Measurements from ENCODE around the gene TMEM59L.
A peak's percentile ranks its signal among the peaks of the same experiment; 100 is the strongest.
"Not testable (repeated sequence)": the region's sequence is repeated elsewhere in the genome, so short reads cannot be mapped to it uniquely, and the experiment has no call there.

Gene TMEM59L

GRCh38 chr19:18593367-18594095 is 19.1 kb upstream of the TMEM59L start:
- no peak overlapping the region for H3K4me3 ChIP-seq (ENCODE audit: low read depth, low read length)
- no peak for DNase-seq (ENCODE audit: low read depth)

GRCh38 chr19:18594096-18594823 is 18.4 kb upstream of the TMEM59L start:
- DNase-seq (ENCODE audit: low read depth) = peak; percentile 31
- H3K4me3 ChIP-seq (ENCODE audit: low read depth, low read length) = peak overlapping the region; percentile 46

- no peak for DNase-seq (ENCODE audit: low read depth)
These were observed 17.8 kb upstream of the TMEM59L start for GRCh38 chr19:18594824-18595373.

GRCh38 chr19:18595475-18595874 is 17.2 kb upstream of the TMEM59L start:
- DNase-seq (ENCODE audit: low read depth) = no peak

More at GRCh38 chr19:18594824-18595373, 17.8 kb upstream of the TMEM59L start:
- peak overlapping the region; percentile 46 for H3K4me3 ChIP-seq (ENCODE audit: low read depth, low read length)

GRCh38 chr19:18596752-18597157 is 15.9 kb upstream of the TMEM59L start:
- no peak for DNase-seq (ENCODE audit: low read depth)
- no peak overlapping the region for H3K4me3 ChIP-seq (ENCODE audit: low read depth, low read length)

More at GRCh38 chr19:18595475-18595874, 17.2 kb upstream of the TMEM59L start:
- H3K4me3 ChIP-seq (ENCODE audit: low read depth, low read length) = no peak overlapping the region

- DNase-seq (ENCODE audit: low read depth) = no peak
- no peak overlapping the region for H3K4me3 ChIP-seq (ENCODE audit: low read depth, low read length)
These were observed 14.6 kb upstream of the TMEM59L start for GRCh38 chr19:18597809-18598660.

GRCh38 chr19:18599485-18599884 is 13.2 kb upstream of the TMEM59L start:
- no peak for DNase-seq (ENCODE audit: low read depth)
- H3K4me3 ChIP-seq (ENCODE audit: low read depth, low read length) = no peak overlapping the region

- not testable (repeated sequence) for DNase-seq (ENCODE audit: low read depth); H3K4me3 ChIP-seq (ENCODE audit: low read depth, low read length)
These were observed 11.8 kb upstream of the TMEM59L start for GRCh38 chr19:18600692-18601397.

- DNase-seq (ENCODE audit: low read depth) = no peak
- no peak overlapping the region for H3K4me3 ChIP-seq (ENCODE audit: low read depth, low read length)
These were observed 10.8 kb upstream of the TMEM59L start for GRCh38 chr19:18601875-18602274.

- no peak overlapping the region for H3K4me3 ChIP-seq (ENCODE audit: low read depth, low read length)
- no peak for DNase-seq (ENCODE audit: low read depth)
These were observed 9.3 kb upstream of the TMEM59L start for GRCh38 chr19:18603255-18603957.

GRCh38 chr19:18603958-18604819 is 8.5 kb upstream of the TMEM59L start:
- H3K4me3 ChIP-seq (ENCODE audit: low read depth, low read length) = no peak overlapping the region
- no peak for DNase-seq (ENCODE audit: low read depth)

- H3K4me3 ChIP-seq (ENCODE audit: low read depth, low read length) = no peak overlapping the region
- no peak for DNase-seq (ENCODE audit: low read depth)
These were observed 7.9 kb upstream of the TMEM59L start for GRCh38 chr19:18604820-18605159.

- no peak for DNase-seq (ENCODE audit: low read depth)
- no peak overlapping the region for H3K4me3 ChIP-seq (ENCODE audit: low read depth, low read length)
These were observed 7.5 kb upstream of the TMEM59L start for GRCh38 chr19:18605196-18605545.

- peak overlapping the region; percentile 30 for H3K4me3 ChIP-seq (ENCODE audit: low read depth, low read length)
- no peak for DNase-seq (ENCODE audit: low read depth)
These were observed 7.0 kb upstream of the TMEM59L start for GRCh38 chr19:18605546-18606280.

GRCh38 chr19:18606281-18607225 is 6.1 kb upstream of the TMEM59L start, which contains the start of gene CRLF1:
TSS of gene CRLF1 (minus strand) at chr19:18606799. CDS start at chr19:18606656, 143 bp downstream.
- peak within 1 kb of the TSS; percentile 30 for H3K4me3 ChIP-seq (ENCODE audit: low read depth, low read length)
- no peak for DNase-seq (ENCODE audit: low read depth)

All from skeletal muscle cell (primary cell).